Measurements from ENCODE around the gene ANKDD1A. TPM values are rescaled to one million over a fixed set of nuclear protein-coding genes. Genes with fewer than 3 reads are reported as not detected.

The ANKDD1A gene
- total and polyA plus RNA-seq, 7 donors = 0.60 to 9.4 (median 6.2) TPM; not detected in 1

DNA sequence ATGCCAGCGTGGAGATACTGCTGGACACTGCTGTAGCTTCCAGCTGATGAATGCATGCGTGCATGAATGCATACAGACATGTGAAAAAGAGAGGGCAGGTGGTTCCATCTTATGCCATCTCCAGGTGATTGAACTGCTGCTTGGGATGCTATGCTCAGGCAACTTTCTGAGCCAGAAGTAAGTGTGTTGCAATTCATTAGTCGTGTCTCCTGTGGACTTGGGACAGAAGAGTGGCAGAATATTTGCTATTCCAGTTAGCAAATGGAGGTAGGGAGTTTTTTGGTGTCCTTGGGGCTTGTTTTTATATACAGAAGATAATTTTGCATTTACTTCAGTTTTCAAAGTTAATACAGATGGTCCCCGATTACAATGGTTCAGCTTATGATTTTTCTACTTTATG, 33.3 kb downstream of the ANKDD1A start:
- DNase-seq = no peak
- no peak overlapping the region for H3K4me3 ChIP-seq
- H3K27me3 ChIP-seq = no peaks in the 10 kb centered on the region
- no peak overlapping the region for H3K27ac ChIP-seq
- no peaks in the 10 kb centered on the region for H3K4me1 ChIP-seq
- TF ChIP-seq EP300 (IDR thresholded peaks at IDR 0.05) (no peak), POLR2AphosphoS5 (IDR thresholded peaks at IDR 0.05) (no peak), POLR2A (IDR thresholded peaks at IDR 0.05) (no peak)
- TF ChIP-seq, protein P1, sequence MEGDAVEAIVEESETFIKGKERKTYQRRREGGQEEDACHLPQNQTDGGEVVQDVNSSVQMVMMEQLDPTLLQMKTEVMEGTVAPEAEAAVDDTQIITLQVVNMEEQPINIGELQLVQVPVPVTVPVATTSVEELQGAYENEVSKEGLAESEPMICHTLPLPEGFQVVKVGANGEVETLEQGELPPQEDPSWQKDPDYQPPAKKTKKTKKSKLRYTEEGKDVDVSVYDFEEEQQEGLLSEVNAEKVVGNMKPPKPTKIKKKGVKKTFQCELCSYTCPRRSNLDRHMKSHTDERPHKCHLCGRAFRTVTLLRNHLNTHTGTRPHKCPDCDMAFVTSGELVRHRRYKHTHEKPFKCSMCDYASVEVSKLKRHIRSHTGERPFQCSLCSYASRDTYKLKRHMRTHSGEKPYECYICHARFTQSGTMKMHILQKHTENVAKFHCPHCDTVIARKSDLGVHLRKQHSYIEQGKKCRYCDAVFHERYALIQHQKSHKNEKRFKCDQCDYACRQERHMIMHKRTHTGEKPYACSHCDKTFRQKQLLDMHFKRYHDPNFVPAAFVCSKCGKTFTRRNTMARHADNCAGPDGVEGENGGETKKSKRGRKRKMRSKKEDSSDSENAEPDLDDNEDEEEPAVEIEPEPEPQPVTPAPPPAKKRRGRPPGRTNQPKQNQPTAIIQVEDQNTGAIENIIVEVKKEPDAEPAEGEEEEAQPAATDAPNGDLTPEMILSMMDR (IDR thresholded peaks at IDR 0.05) = no peak
- no peaks in the 10 kb centered on the region for H3K36me3 ChIP-seq
- H3K9me3 ChIP-seq = no peaks in the 10 kb centered on the region
- intact Hi-C loops (cut with DNase I) = no loop called here
- WGBS, 2 donors = 59 to 71% methylated on average over 4 of the region's 4 CpGs

DNA sequence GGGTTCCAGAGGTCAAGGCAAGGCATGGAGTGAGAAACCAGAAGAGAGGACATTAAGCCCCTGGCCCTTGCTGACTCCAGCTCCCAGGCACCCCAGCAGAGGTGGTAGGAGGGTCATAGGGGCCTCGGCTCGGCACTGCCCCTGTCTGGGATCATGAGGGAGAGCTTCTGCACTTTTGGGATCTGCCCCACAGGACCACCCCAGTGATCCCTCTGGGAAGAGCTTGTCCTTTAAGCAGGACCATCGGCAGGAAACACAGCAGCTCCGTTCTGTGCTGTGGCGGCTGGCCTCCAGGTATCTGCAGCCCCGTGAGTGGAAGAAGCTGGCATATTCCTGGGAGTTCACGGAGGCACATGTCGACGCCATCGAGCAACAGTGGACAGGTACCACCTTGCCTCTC, 35.5 kb downstream of the ANKDD1A start:
- intact Hi-C loops (cut with DNase I) = no loop called here

GRCh38 chr15:64948916-64949315, 37.2 kb downstream of the ANKDD1A start:
- H3K4me1 ChIP-seq = no peaks in the 10 kb centered on the region
- H3K27me3 ChIP-seq = no peaks in the 10 kb centered on the region
- intact Hi-C loops (cut with DNase I) = no loop called here
- whole genome bisulfite sequencing, 2 donors = 44 to 80% methylated on average over 9 of the region's 9 CpGs
- H3K9me3 ChIP-seq = no peaks in the 10 kb centered on the region
- H3K27ac ChIP-seq = no peak overlapping the region
- H3K36me3 ChIP-seq = no peaks in the 10 kb centered on the region
- no peak for DNase-seq
- TF ChIP-seq POLR2AphosphoS5 (IDR thresholded peaks at IDR 0.05) (no peak), POLR2A (IDR thresholded peaks at IDR 0.05) (no peak), EP300 (IDR thresholded peaks at IDR 0.05) (no peak)
- TF ChIP-seq, protein P1 (IDR thresholded peaks at IDR 0.05) = no peak
- no peak overlapping the region for H3K4me3 ChIP-seq

More for the DNA sequence above, 35.5 kb downstream of the ANKDD1A start:
- TF ChIP-seq POLR2AphosphoS5 (IDR thresholded peaks at IDR 0.05) (no peak), POLR2A (IDR thresholded peaks at IDR 0.05) (no peak), EP300 (IDR thresholded peaks at IDR 0.05) (no peak)
- TF ChIP-seq, protein P1 (IDR thresholded peaks at IDR 0.05) = no peak
- Histone ChIP-seq H3K27ac (no peak overlapping the region), H3K4me1 (no peaks in the 10 kb centered on the region), H3K4me3 (no peak overlapping the region), H3K9me3 (no peaks in the 10 kb centered on the region), H3K27me3 (no peaks in the 10 kb centered on the region), H3K36me3 (no peaks in the 10 kb centered on the region)
- no peak for DNase-seq
- 85 to 91% methylated on average over 10 of the region's 10 CpGs for WGBS, 2 donors

DNA sequence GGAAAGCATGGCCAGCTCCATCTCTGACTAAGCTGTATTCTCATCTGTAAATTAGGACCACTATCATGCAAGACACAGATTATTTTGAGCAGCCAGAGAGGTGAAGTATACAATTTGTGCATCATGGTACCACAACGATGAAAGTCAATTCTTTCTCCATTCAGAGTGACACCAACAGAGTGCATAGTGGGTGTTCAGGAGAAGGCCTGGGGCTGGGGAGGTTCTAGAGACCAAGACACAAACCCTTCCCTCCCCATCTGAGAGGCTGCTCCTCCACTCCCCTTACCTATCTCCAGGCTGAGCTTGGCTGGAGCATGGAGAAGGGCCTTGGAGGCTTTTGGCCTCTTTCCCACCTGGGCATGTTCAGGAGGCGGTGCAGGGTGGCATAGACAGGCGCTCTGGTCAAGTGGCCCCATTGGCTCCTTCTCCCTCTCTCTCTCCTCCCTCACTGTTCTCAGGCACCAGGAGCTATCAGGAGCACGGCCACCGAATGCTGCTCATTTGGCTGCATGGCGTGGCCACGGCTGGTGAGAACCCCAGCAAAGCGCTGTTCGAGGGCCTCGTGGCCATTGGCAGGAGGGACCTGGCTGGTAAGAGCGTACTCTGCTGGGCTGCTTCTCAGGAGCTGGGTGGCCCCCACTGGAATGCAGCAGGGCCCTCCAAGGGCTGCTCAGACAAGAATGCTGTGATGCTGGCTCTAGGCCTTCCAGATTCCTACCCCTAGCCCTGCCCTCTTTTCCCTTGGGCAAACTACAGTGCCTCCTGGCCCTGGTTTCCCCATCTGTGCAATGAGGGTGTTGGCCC, 37.9 kb downstream of the ANKDD1A start:
- no peaks in the 10 kb centered on the region for H3K4me1 ChIP-seq
- no peak overlapping the region for H3K27ac ChIP-seq
- H3K4me3 ChIP-seq = no peak overlapping the region
- H3K36me3 ChIP-seq = no peaks in the 10 kb centered on the region
- WGBS, 2 donors = 97% methylated on average over 11 of the region's 11 CpGs
- TF ChIP-seq, protein P1 (IDR thresholded peaks at IDR 0.05) = no peak
- no peak for TF ChIP-seq POLR2AphosphoS5 (IDR thresholded peaks at IDR 0.05)
- no peak for TF ChIP-seq EP300 (IDR thresholded peaks at IDR 0.05)
- no peak for TF ChIP-seq POLR2A (IDR thresholded peaks at IDR 0.05)
- no peaks in the 10 kb centered on the region for H3K9me3 ChIP-seq
- no peak for DNase-seq
- intact Hi-C loops (cut with DNase I) = no loop called here
- no peaks in the 10 kb centered on the region for H3K27me3 ChIP-seq
